ENCODE measurements around the gene COL6A1. TPM values are rescaled to one million over a fixed set of nuclear protein-coding genes. Genes with fewer than 3 reads are reported as not detected.

Gene COL6A1
- total RNA-seq, 2 experiments from 2014 or later = 8.0 to 8.5 TPM

DNA sequence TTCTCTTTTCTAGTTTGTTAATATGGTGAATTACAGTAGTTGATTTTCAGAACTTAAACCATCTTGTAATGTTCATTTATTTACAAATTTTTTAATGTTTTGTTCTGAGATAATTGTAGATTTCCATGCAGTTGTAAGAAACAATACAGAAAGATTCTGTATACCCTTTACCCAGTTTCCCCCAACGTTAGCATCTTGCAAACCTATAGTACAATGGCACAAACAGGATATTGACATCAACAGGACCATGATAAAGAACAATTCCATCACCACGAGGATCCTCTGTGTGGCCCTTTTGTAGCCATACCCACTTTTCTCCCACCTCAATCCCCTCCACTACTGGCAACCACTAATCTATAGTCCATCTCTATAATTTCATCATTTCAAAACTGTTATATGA is 33.3 kb downstream of the COL6A1 start:
- CTCF ChIA-PET = no interaction called here
- Mint-ChIP-seq H3K4me3 (no peak overlapping the region), H3K4me1 (ENCODE audit: low read depth) (no peaks in the 10 kb centered on the region), H3K27me3 (peaks cover 47% of the 10 kb centered on the region), H3K36me3 (ENCODE audit: low read depth) (no peaks in the 10 kb centered on the region), H3K9me3 (no peaks in the 10 kb centered on the region), H3K27ac (no peak overlapping the region)
- no peak overlapping the region for H3K4me3 ChIP-seq (ENCODE audit: low read length)
- no peaks in the 10 kb centered on the region for H3K4me1 ChIP-seq (ENCODE audit: insufficient read depth, low read length)
- H3K27me3 ChIP-seq (ENCODE audit: control insufficient read depth in 1 of 2, insufficient read depth in 2 of 2, low read length in 2 of 2) = peaks cover 14 to 28% of the 10 kb centered on the region in 2 experiments
- POLR2A ChIA-PET = no interaction called here
- DNase-seq (no peak), ATAC-seq (ENCODE audit: poor library complexity) (no peak)
- no peaks in the 10 kb centered on the region for H3K36me3 ChIP-seq (ENCODE audit: insufficient read depth, low read length)
- intact Hi-C loops (cut with DNase I, micrococcal nuclease) = loop anchor here in 1 of 2 experiments (10.0 kb wide), 1 partner anchor 70 kb away; no protein-coding TSS in a partner anchor
- TF ChIP-seq, protein P1, sequence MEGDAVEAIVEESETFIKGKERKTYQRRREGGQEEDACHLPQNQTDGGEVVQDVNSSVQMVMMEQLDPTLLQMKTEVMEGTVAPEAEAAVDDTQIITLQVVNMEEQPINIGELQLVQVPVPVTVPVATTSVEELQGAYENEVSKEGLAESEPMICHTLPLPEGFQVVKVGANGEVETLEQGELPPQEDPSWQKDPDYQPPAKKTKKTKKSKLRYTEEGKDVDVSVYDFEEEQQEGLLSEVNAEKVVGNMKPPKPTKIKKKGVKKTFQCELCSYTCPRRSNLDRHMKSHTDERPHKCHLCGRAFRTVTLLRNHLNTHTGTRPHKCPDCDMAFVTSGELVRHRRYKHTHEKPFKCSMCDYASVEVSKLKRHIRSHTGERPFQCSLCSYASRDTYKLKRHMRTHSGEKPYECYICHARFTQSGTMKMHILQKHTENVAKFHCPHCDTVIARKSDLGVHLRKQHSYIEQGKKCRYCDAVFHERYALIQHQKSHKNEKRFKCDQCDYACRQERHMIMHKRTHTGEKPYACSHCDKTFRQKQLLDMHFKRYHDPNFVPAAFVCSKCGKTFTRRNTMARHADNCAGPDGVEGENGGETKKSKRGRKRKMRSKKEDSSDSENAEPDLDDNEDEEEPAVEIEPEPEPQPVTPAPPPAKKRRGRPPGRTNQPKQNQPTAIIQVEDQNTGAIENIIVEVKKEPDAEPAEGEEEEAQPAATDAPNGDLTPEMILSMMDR (IDR thresholded peaks at IDR 0.05) = no peak
- H3K27ac ChIP-seq (ENCODE audit: low read depth in 1 of 2, low read length in 2 of 2) = no peak overlapping the region
- no peaks in the 10 kb centered on the region for H3K9me3 ChIP-seq (ENCODE audit: control insufficient read depth in 1 of 2, insufficient read depth in 1 of 2, low read length in 2 of 2)

DNA sequence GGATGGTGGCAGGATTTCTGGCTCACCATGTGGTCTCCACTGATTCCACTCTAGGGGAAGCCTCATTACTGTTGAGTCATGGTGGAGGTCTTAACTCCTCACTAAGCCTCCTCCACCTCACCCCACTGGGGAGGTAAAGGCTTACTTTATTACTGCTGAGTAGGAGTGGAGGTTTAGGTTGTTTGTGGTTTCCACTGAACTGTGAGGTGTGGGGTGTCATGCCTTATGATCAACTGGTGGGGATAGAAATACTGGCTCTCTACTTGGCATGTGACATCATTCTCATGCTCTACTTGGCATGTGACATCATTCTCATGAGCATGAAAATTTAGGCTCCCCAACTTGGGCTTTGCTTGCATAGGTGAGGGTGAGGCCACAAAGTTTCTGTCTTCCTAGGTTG is 35.6 kb downstream of the COL6A1 start:
- Histone ChIP-seq H3K4me1 (ENCODE audit: insufficient read depth, low read length) (no peaks in the 10 kb centered on the region), H3K9me3 (ENCODE audit: control insufficient read depth in 1 of 2, insufficient read depth in 1 of 2, low read length in 2 of 2) (no peaks in the 10 kb centered on the region), H3K4me3 (ENCODE audit: low read length) (no peak overlapping the region), H3K27ac (ENCODE audit: low read depth in 1 of 2, low read length in 2 of 2) (no peak overlapping the region), H3K36me3 (ENCODE audit: insufficient read depth, low read length) (no peaks in the 10 kb centered on the region), H3K27me3 (ENCODE audit: control insufficient read depth in 1 of 2, insufficient read depth in 2 of 2, low read length in 2 of 2) (peaks cover 21 to 32% of the 10 kb centered on the region in 2 experiments)
- ChIA-PET CTCF (no interaction called here), POLR2A (no interaction called here)
- no peaks in the 10 kb centered on the region for H3K9me3 Mint-ChIP-seq
- DNase-seq (no peak), ATAC-seq (ENCODE audit: poor library complexity) (no peak)
- TF ChIP-seq, protein P1 (IDR thresholded peaks at IDR 0.05) = no peak
- peaks cover 62% of the 10 kb centered on the region for H3K27me3 Mint-ChIP-seq
- H3K36me3 Mint-ChIP-seq (ENCODE audit: low read depth) = no peaks in the 10 kb centered on the region
- no peaks in the 10 kb centered on the region for H3K4me1 Mint-ChIP-seq (ENCODE audit: low read depth)
- no peak overlapping the region for H3K4me3 Mint-ChIP-seq
- no peak overlapping the region for H3K27ac Mint-ChIP-seq
- intact Hi-C loops (cut with DNase I, micrococcal nuclease) = loop anchor here in 1 of 2 experiments (10.0 kb wide), 1 partner anchor 72 kb away; no protein-coding TSS in a partner anchor

DNA sequence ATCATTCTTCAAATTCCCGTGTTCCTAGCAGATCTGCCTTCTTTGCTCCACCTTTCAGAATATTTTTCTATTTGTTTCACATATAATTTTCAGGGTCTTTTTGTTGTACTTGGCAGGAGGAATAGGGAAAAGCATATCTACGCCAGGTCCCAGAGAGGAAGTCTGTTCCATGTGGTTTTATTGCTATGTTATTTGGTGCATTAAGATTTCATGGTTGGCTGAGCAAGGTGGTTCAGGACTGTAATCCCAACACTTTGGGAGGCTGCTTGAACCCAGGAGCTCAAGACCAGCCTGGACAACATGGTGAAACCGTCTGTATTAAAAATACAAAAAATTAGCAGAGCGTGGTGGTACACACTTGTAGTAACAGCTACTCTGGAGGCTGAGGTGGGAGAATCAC is 36.1 kb downstream of the COL6A1 start:
- H3K9me3 Mint-ChIP-seq = no peaks in the 10 kb centered on the region
- no peaks in the 10 kb centered on the region for H3K36me3 ChIP-seq (ENCODE audit: insufficient read depth, low read length)
- CTCF ChIA-PET = no interaction called here
- DNase-seq (no peak), ATAC-seq (ENCODE audit: poor library complexity) (no peak)
- TF ChIP-seq, protein P1 (IDR thresholded peaks at IDR 0.05) = no peak
- no peaks in the 10 kb centered on the region for H3K36me3 Mint-ChIP-seq (ENCODE audit: low read depth)
- peaks cover 0 to 5% of the 10 kb centered on the region in 2 experiments for H3K9me3 ChIP-seq (ENCODE audit: control insufficient read depth in 1 of 2, insufficient read depth in 1 of 2, low read length in 2 of 2)
- no peak overlapping the region for H3K27ac Mint-ChIP-seq
- H3K27ac ChIP-seq (ENCODE audit: low read depth in 1 of 2, low read length in 2 of 2) = no peak overlapping the region
- H3K27me3 Mint-ChIP-seq = peaks cover 62% of the 10 kb centered on the region
- POLR2A ChIA-PET = no interaction called here
- H3K4me1 ChIP-seq (ENCODE audit: insufficient read depth, low read length) = no peaks in the 10 kb centered on the region
- intact Hi-C loops (cut with DNase I, micrococcal nuclease) = loop anchor here in 1 of 2 experiments (10.0 kb wide), 1 partner anchor 73 kb away; no protein-coding TSS in a partner anchor
- peaks cover 21 to 32% of the 10 kb centered on the region in 2 experiments for H3K27me3 ChIP-seq (ENCODE audit: control insufficient read depth in 1 of 2, insufficient read depth in 2 of 2, low read length in 2 of 2)
- no peak overlapping the region for H3K4me3 ChIP-seq (ENCODE audit: low read length)
- H3K4me1 Mint-ChIP-seq (ENCODE audit: low read depth) = no peaks in the 10 kb centered on the region
- no peak overlapping the region for H3K4me3 Mint-ChIP-seq

All from CD4-positive, alpha-beta T cell (primary cell).